SIG-M5 treated with dmso at 0.1 percent for 504 hours (cell line): ENCODE data around the gene KCNN2.
A peak's percentile ranks its signal among the peaks of the same experiment; 100 is the strongest.
"Not testable (repeated sequence)": the region's sequence is repeated elsewhere in the genome, so short reads cannot be mapped to it uniquely, and the experiment has no call there.

ENCODE experiments used
- DNase-seq: peaks from one replicate; lab custom pipeline; 2025; ENCODE audit not compliant: unreplicated experiment; lab: John Stamatoyannopoulos, UW

The KCNN2 gene

GRCh38 chr5:114418176-114419066 lies 56.6 kb downstream of the KCNN2 start:
- peak; percentile 94 for DNase-seq

GRCh38 chr5:114419067-114419388 lies 57.2 kb downstream of the KCNN2 start:
- DNase-seq = no peak

GRCh38 chr5:114419959-114420358 lies 58.1 kb downstream of the KCNN2 start:
- DNase-seq = no peak

- no peak for DNase-seq
Observed at GRCh38 chr5:114427204-114427603, 65.3 kb downstream of the KCNN2 start.

GRCh38 chr5:114430532-114430931 lies 68.7 kb downstream of the KCNN2 start:
- DNase-seq = no peak

- DNase-seq = not testable (repeated sequence)
Observed at GRCh38 chr5:114432684-114433083, 70.8 kb downstream of the KCNN2 start.

GRCh38 chr5:114434396-114435219 lies 72.7 kb downstream of the KCNN2 start:
- DNase-seq = peak; percentile 35

GRCh38 chr5:114435220-114435481 lies 73.3 kb downstream of the KCNN2 start:
- DNase-seq = no peak

GRCh38 chr5:114435885-114436299 lies 74.0 kb downstream of the KCNN2 start:
- no peak for DNase-seq

GRCh38 chr5:114437936-114438335 lies 76.1 kb downstream of the KCNN2 start:
- no peak for DNase-seq

GRCh38 chr5:114438471-114438870 lies 76.6 kb downstream of the KCNN2 start:
- no peak for DNase-seq

- DNase-seq = peak; percentile 53
Observed at GRCh38 chr5:114447084-114447773, 85.4 kb downstream of the KCNN2 start.

- DNase-seq = no peak
Observed at GRCh38 chr5:114448481-114448880, 86.6 kb downstream of the KCNN2 start.

GRCh38 chr5:114449860-114450421 lies 88.1 kb downstream of the KCNN2 start:
- peak; percentile 70 for DNase-seq

GRCh38 chr5:114450437-114450836 lies 88.6 kb downstream of the KCNN2 start:
- DNase-seq = no peak

- DNase-seq = no peak
Observed at GRCh38 chr5:114458726-114459125, 96.9 kb downstream of the KCNN2 start.

GRCh38 chr5:114467171-114467570 lies 105.3 kb downstream of the KCNN2 start:
- DNase-seq = no peak

GRCh38 chr5:114467729-114468128 lies 105.9 kb downstream of the KCNN2 start:
- DNase-seq = peak; percentile 54

GRCh38 chr5:114469372-114469771 lies 107.5 kb downstream of the KCNN2 start:
- no peak for DNase-seq

GRCh38 chr5:114471529-114471928 lies 109.7 kb downstream of the KCNN2 start:
- DNase-seq = no peak

GRCh38 chr5:114473541-114473940 lies 111.7 kb downstream of the KCNN2 start:
- DNase-seq = no peak
